GM18519 (cell line): ENCODE results near the gene SEMA3B.
"Not testable (repeated sequence)": the region's sequence is repeated elsewhere in the genome, so short reads cannot be mapped to it uniquely, and the experiment has no call there.

ENCODE experiments used
- ATAC-seq: cut with Tn5 transposase; IDR thresholded peaks from one replicate; pipeline ENCODE4 v1.9.1; 2021; ENCODE audit warnings: mild to moderate bottlenecking, moderate library complexity; ENCODE audit not compliant: unreplicated experiment, low FRiP score

The SEMA3B gene

DNA sequence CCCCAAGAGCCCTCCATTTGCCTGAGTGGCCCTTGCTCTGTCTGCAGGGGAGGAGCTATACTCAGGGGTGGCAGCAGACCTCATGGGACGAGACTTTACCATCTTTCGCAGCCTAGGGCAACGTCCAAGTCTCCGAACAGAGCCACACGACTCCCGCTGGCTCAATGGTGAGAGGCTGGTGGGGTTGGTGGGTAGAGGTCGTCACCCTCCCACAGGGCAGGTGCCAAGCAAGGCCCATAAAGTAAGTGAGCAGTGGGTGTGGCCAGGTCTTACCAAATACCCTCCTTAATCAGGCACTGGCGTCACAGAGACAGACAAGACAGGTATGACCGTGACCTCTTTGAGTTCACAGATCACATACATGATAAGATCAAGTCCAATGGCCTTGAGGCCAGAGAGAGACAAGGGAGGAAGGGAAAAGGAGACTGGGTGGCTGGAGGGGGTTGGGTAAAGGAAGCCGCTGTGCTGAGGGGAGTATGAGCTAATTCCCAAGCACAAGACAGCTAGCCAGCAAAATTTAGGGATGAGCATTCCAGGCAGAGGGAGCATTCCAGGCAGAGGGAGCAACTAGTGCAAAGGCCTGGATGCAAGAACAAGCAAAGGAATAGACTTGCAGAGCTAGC lies 2.5 kb downstream of the SEMA3B start:
- ATAC-seq: no peak

DNA sequence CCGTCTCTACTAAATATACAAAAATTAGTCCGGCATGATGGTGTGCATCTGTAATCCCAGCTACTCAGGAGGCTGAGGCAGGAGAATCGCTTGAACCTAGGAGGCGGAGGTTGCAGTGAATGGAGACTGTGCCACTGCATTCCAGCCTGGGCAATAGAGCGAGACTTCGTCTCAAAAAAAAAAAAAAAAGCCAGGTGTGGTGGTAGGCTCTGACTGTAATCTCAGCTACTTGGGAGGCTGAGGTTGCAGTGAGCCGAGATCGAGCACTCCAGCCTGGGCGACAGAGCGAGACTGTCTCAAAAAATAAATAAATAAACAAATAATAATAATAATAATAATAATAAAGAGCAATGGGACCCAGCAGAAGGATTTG lies 3.6 kb downstream of the SEMA3B start:
- ATAC-seq: not testable (repeated sequence)

DNA sequence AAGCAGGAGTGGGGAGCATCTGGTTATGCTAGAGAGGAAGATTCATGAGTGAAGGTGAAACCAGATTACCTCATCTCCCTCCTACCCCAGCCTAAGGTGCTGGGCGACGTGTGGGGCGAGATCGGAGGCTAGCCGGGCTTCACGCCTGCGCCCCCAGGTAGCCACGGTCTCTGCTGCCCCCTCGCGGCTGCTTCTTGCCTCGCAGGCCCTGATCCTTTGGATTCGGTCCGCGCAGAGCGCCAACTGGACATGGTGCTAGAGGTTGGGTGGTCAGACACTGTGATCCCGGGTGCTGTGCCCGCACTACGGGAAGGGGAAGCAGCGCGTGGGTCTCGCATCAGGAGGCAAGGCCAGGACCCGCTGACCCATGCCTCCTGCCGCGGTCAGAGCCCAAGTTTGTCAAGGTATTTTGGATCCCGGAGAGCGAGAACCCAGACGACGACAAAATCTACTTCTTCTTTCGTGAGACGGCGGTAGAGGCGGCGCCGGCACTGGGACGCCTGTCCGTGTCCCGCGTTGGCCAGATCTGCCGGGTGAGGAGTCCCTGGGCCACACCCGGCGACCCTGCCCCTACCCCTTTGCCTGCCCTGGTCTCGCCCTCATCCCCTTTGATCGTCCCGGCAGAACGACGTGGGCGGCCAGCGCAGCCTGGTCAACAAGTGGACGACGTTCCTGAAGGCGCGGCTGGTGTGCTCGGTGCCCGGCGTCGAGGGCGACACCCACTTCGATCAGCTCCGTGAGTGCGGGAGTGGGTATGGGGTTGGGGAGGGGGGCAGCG lies 4.2 kb downstream of the SEMA3B start:
- ATAC-seq: peak; percentile 68

DNA sequence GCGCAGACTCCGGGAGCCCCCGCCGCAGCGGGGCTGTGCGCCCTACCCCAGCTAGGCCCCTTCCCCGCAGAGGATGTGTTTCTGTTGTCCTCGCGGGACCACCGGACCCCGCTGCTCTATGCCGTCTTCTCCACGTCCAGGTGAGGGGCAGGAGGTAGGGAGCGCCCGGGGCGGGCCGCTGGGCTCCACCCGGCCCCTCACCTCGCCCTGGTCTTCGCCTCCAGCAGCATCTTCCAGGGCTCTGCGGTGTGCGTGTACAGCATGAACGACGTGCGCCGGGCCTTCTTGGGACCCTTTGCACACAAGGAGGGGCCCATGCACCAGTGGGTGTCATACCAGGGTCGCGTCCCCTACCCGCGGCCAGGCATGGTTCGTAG lies 4.7 kb downstream of the SEMA3B start:
- ATAC-seq: no peak

DNA sequence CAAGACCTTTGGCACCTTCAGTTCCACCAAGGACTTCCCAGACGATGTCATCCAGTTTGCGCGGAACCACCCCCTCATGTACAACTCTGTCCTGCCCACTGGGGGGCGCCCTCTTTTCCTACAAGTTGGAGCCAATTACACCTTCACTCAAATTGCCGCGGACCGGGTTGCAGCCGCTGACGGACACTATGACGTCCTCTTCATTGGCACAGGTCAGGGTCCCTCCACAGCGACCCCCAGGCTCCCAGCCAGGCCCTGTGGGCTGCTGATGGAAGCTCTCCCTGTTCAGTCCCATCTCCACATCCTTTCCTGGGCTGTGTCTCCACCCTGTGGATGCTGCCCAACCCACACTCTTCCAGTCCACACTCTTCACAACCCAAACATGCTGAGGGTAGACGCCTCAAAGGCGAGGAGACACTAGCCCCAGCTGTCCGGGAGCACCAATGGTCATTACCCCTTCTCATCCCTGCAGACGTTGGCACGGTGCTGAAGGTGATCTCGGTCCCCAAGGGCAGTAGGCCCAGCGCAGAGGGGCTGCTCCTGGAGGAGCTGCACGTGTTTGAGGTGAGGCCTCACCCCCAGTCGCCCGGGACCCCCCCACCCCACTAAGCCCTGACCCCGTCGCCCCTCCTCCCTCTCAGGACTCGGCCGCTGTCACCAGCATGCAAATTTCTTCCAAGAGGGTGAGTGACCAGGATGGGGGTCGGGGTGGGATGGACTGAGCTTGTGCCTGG lies 5.6 kb downstream of the SEMA3B start:
- no peak for ATAC-seq

DNA sequence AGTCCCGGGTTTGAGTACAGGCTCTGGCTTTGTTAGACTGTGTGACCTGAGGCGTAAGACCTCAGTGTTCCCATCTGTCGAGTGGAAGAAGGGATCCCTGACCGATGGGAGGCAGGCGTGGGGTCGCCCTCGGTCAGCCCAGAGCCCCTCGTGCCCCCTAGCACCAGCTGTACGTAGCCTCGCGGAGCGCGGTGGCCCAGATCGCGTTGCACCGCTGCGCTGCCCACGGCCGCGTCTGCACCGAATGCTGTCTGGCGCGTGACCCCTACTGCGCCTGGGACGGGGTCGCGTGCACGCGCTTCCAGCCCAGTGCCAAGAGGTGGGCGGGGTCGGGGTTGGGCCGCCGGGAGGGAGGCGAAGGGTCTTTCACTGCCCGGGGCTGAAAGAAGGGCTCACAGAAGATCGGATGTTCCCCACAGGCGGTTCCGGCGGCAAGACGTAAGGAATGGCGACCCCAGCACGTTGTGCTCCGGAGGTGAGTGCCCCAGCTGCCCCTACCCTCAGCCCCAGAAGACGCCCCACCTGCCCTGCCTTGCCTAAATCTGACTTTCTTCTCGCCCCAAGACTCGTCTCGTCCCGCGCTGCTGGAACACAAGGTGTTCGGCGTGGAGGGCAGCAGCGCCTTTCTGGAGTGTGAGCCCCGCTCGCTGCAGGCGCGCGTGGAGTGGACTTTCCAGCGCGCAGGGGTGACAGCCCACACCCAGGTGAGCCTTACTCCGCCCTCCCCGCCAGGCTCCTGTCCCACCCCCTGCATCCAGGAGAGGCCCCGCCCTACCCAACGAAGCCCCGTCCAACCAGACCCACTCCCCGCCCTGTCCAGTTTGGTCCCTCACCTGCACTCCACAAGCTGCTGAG lies 6.4 kb downstream of the SEMA3B start:
- ATAC-seq: no peak

DNA sequence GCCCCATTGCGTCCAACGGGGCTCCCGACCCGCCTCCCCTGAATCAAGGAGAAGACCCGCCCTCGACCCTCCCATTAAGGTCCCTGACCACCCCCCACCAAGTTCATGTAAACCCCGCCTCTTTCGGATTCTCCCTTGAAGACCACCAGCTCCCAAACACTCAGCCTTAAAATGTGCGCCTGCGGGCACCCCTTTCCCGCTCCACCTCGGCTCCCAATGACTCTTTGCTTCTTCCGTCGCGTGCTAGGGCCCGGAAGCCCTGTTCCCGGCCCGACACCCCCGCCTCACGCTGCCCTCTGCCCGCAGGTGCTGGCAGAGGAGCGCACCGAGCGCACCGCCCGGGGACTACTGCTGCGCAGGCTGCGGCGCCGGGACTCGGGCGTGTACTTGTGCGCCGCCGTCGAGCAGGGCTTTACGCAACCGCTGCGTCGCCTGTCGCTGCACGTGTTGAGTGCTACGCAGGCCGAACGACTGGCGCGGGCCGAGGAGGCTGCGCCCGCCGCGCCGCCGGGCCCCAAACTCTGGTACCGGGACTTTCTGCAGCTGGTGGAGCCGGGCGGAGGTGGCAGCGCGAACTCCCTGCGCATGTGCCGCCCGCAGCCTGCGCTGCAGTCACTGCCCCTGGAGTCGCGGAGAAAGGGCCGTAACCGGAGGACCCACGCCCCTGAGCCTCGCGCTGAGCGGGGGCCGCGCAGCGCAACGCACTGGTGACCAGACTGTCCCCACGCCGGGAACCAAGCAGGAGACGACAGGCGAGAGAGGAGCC lies 7.2 kb downstream of the SEMA3B start:
- no peak for ATAC-seq

DNA sequence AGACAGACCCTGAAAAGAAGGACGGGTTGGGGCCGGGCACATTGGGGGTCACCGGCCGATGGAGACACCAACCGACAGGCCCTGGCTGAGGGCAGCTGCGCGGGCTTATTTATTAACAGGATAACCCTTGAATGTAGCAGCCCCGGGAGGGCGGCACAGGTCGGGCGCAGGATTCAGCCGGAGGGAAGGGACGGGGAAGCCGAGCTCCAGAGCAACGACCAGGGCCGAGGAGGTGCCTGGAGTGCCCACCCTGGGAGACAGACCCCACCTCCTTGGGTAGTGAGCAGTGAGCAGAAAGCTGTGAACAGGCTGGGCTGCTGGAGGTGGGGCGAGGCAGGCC lies 7.8 kb downstream of the SEMA3B start:
- ATAC-seq: no peak

DNA sequence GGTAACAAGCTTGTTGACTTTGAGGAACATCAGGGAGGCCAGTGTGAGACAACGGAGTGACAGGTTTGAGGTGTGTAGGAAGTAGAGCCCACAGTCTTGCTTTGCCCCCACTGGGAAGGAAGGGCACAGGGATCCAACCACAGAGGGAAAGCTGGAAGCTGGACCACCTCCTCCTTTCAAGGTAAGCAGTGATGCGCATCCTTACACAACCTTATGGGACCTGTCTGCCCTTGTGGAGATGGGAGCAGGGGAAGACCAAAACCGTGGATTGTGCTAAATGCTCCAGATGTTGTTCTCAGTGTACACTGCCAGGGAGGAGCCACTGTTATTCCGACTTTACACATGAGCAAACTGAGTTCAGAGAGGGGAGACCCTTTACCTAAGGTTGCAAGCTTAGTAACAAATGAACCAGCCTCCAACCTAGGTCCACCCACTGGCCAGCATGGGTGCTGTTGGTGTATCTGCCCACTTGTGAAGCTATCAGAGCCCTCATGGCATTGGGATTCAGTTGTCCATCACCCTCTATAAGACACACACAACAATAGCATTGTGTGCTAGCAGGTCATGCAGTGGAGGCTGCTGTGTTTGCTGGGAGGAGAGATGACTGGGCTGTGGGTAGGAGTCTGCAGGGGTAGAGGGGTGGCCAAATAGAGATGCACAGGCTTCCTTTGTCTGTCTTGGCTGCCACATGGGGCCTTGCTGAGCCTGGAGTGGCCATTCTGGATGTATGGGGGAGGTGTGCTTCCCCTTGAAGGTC lies 9.4 kb downstream of the SEMA3B start:
- ATAC-seq: no peak

DNA sequence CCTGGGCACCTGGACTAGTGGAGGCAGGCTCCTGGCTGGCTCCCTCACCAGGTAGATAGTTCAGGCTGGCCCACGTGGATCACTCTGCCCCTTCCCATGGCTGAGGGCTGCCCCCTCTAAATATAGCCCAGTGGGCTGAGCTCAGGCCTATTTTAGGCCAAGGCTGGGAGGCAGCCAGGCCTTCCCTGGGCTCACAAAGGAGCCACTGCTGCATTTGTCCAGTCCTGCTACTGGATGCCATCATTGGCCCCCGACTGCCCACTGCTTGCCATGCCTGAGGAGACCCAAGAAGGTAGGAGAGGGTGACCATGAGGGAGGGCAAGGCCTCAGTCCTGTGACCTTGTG lies 9.9 kb downstream of the SEMA3B start, which contains the start of gene LSMEM2:
Gene LSMEM2, plus strand, starts transcription at position 208 of the 345 bp plus-strand sequence. Its CDS starts 27 bp downstream, at position 235.
- no peak for ATAC-seq

DNA sequence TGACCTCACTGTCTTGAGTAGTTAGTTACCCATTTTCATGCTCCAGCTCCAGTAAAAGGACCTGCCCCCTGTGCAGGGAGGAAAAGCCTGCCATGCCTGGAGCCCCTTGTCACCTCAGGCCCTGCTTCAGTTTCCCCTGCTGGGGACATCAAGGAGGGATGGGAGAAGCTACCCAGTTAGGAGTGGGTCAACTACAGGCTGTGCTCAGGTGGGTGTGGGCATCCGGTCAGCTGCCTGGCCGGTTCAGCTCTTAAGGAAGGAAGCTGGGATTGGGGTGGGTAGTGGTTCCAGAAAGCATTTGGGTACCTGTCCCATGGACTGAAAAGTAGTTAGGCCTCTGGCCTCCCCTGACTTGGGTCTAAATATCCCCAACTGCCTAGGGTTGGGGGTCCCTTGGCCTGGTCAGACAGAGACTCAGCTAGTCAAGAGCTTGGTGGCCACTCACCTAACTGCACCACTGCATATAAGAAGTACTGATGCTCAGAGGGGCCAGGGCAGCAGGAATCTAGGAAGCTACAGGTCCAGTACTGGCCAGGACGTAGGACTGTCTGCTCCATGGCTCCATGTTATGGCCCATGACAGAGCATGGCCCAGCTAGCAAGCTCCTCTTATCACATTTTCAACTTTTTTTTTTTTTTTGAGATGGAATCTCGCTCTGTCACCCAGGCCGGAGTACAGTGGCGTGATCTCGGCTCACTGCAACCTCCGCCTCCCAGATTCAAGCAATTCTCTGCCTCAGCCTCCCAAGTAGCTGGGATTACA lies 10.5 kb downstream of the SEMA3B start:
- no peak for ATAC-seq

DNA sequence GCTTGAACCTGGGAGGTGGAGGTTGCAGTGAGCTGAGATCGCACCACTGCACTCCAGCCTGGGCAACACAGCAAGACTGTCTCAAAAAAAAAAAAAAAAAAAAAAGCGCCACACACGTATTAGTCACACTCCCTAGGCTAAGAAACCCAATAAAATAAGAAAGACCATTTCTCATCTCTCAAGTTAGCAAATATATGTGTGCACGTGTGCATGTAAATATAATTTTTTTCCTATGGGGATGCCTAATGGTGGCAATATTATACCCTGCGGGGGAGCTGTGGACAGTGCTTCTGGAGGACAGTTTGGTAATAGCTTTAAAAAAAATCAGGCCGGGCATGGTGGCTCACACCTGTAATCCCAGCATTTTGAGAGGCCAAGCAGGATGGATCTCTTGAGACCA lies 15.2 kb downstream of the SEMA3B start:
- ATAC-seq: not testable (repeated sequence)

DNA sequence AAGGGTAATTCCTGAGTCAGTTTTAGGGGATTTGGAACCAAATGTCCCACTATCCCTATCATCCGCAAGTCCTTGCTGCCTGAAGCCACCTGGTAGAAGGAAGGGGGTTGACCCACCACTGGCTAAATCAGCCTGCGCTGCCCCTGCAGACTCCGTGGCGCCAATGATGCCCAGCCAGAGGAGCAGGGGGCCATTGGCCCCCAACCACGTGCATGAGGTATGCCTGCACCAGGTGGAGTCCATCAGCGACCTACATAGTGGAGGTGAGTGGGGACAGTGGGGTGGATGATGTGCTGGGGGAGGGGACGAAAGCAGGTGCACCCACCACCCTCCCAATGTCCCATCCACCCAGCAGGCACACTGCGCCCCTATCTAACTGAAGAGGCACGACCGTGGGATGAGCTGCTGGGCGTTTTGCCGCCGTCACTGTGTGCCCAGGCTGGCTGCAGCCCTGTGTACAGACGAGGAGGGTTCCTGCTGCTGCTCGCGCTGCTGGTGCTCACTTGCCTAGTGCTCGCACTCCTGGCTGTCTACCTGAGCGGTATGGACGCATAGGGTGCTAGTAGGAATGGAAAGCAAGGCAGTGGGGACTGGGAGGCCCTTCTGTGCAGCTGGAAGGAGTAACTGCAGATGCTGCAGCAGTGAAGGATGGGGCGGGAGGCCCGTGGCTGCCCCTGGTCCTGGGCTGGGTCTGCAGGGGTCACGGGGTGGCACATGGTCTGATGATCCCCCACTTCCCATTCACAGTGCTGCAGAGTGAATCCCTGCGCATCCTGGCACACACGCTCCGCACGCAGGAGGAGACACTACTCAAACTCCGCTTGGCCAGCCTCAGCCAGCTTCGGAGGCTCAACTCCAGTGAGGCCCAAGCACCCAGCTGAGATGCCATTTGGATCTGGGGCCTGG lies 17.6 kb downstream of the SEMA3B start:
- ATAC-seq: no peak

DNA sequence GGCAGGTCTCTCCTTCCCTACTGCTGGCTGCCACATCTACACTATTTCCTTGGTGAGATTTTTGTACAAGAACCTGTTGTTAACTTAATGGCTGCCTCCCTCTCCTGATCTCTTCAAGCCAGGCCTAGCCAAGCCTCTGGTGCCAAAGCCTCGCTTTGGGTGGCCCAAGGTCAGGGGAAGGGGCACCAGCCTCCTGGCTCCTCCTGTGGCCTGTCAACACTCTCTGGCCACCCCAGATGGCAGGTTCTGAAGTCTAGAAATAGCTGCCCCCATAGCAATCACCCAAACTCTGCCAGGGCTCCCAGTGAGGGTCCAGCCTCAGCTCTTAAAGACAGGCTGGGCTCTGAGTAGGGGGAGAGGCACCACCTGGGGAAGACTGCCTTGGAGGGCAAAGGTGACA lies 18.3 kb downstream of the SEMA3B start:
- ATAC-seq: no peak

DNA sequence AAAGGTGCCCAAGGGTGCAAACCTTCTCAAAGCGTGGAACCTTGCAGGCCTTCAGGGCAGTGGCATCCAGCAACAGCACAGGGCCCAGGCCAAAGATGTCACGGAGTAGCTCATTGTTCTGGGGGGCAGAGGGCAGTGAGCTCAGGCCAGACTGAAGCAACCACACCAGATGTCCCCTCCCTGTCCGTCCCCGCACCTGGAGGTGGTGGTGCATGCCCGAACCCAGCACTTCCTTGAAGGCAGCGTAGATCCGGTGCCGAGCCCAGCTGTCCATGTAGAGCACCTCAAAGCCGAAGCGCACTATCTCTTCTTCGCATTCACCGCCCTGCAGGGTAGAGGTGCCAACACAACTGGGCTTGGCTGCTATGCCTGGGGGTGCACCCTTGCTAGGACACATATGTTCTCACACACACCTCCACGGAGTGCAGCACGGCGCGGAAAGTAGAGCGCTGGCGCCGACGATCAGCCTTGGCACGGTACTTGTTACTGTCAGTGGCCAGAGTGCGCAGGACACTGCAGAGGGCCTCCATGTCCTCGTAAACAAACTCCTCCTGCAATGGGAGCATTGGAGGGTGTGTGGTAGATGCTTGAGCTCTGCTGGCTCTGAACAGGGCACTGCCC lies 19.6 kb downstream of the SEMA3B start:
- ATAC-seq: no peak

DNA sequence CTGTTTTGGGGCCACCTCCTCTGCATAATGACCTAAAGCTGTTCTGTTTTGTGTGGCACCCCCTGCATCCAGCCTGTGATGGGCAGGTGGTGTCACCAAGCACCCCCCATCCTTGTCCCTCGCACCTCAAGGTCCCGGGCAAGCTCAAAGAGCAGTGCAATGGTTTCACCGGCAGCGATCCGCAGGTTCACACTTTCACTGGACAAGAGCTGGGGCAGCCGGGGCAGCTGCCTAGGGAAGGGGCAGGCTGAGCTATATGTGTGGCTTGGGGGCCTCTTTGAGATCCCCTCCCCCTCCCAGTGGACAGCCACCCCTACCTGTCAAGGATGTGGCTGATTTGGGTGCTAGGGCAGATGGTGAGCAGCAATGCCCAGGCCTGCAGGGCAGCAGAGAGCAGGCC lies 20.2 kb downstream of the SEMA3B start:
- ATAC-seq: no peak

DNA sequence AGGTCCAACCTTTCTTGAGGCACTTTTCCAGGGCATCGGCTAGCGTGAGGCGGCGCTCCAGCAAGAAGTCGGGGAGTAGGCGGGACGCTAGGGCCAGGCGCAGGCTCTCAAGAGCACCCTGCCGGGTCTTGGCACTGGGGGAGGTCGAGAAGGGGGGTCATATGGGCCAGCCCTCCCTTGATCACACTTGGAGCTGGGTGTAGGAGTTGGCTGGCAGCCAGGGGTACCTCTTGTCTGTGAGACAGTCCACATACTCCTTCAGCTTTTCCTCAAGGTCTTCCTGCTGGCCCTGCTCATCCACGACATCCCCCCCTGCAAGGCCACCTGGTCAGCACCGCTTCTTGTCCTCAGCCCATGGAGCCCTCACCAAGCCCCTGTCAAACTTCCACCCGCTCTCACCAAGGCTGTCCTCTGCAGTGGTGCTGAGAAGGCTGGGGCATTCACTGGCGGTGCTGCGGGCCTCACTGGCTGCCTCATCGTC lies 21.3 kb downstream of the SEMA3B start:
- no peak for ATAC-seq
